SK-N-SH treated with all-trans-retinoic acid at 6 μM for 48 hours (cell line): Measurements from ENCODE around the gene CXCL3.

Experiments used
- ESRRG ChIP-seq: fragments of 250-450 bp; sonication (Bioruptor Pico); IDR thresholded peaks from 2 replicates; pipeline ENCODE4 v1.6.1; 2021; ENCODE audit warnings: mild to moderate bottlenecking
- ISL1 ChIP-seq: fragments of 250-450 bp; sonication (Bioruptor Pico); IDR thresholded peaks from 2 replicates; pipeline ENCODE4 v2.1.2; 2022; ENCODE audit warnings: mild to moderate bottlenecking, moderate library complexity
- PATZ1 ChIP-seq: fragments of 250-450 bp; sonication (Bioruptor Pico); IDR thresholded peaks from 2 replicates; pipeline ENCODE4 v1.8.0; 2020; ENCODE audit warnings: mild to moderate bottlenecking, moderate library complexity, borderline replicate concordance
- POU6F1 ChIP-seq: fragments of 250-450 bp; sonication (Bioruptor Pico); IDR thresholded peaks from 2 replicates; pipeline ENCODE4 v1.8.0; 2021; ENCODE audit warnings: low read depth, mild to moderate bottlenecking, moderate library complexity, borderline replicate concordance
- ZFP3 ChIP-seq: fragments of 250-450 bp; sonication (Bioruptor Pico); IDR thresholded peaks from 2 replicates; pipeline ENCODE4 v1.5.0; 2020; ENCODE audit warnings: mild to moderate bottlenecking, moderate library complexity
- ZFP30 ChIP-seq: fragments of 450-650 bp; formaldehyde crosslinking; IDR thresholded peaks from 2 replicates; pipeline ENCODE4 v1.5.0; 2022; ENCODE audit warnings: mild to moderate bottlenecking, moderate library complexity
- ZNF565 ChIP-seq: fragments of 450-650 bp; formaldehyde crosslinking; conservative IDR thresholded peaks from 2 replicates; pipeline ENCODE4 v1.5.0; 2020; ENCODE audit warnings: low read depth, mild to moderate bottlenecking, moderate library complexity

GRCh38 chr4:74045772-74046171, 7.3 kb upstream of the CXCL3 start:
- TF ChIP-seq ESRRG (CRISPR knock-in tag) (no peak), ISL1 (CRISPR knock-in tag) (no peak), ZFP30 (CRISPR knock-in tag) (no peak), PATZ1 (CRISPR knock-in tag) (no peak), ZFP3 (no peak), POU6F1 (CRISPR knock-in tag) (no peak), ZNF565 (no peak)
